PC-3 (cell line): ENCODE data around the gene CHODL. TPM values are rescaled to one million over a fixed set of nuclear protein-coding genes. Genes with fewer than 3 reads are reported as not detected.
A peak's percentile ranks its signal among the peaks of the same experiment; 100 is the strongest.

Source experiments
- ATAC-seq: fragments of 200-7000 bp; cut with Tn5 transposase; 2 replicates; pipeline ENCODE4 v1.9.1; 2020; ENCODE audit warnings: mild to moderate bottlenecking, moderate library complexity
- Bru-seq: library from RNA; stranded (reverse); fragments of 400-500 nt; gene quantifications from one replicate; lab custom pipeline; 2021; lab: Mats Ljungman, UMichigan
- BruChase-seq, 2 experiments: library from RNA; stranded (reverse); fragments of 400-500 nt; gene quantifications; one replicate each; lab custom pipeline; 2021; lab: Mats Ljungman, UMichigan
- BruUV-seq: library from RNA; stranded (reverse); fragments of 400-500 nt; replicated peaks from 2 replicates; lab custom pipeline; 2021; lab: Mats Ljungman, UMichigan
- CTCF ChIA-PET: fragments of 300-600 bp; sonication (Branson Sonifier 250); formaldehyde crosslinking; loops from one replicate; lab custom pipeline; 2022; ENCODE audit warnings: antibody characterized with exemption; lab: Charles Lee
- POLR2A ChIA-PET: fragments of 300-600 bp; sonication (Branson Sonifier 250); formaldehyde crosslinking; loops from one replicate; lab custom pipeline; 2022; ENCODE audit warnings: antibody characterized with exemption; ENCODE audit not compliant: unreplicated experiment; lab: Charles Lee
- DNase-seq: peaks from one replicate; pipeline ENCODE4 v3.0.0-alpha.2; 2015
- H2AFZ ChIP-seq: fragments of 300-600 bp; sonication (generic); 2 replicates; pipeline ENCODE4 v1.6.0; 2016; ENCODE audit warnings: antibody characterized with exemption, low read length
- H3F3A ChIP-seq: fragments of 300-600 bp; sonication (generic); one replicate; pipeline ENCODE4 v1.6.0; 2017; ENCODE audit warnings: antibody characterized with exemption, low read length, control low read depth, mild to moderate bottlenecking; ENCODE audit not compliant: unreplicated experiment
- H3K27ac ChIP-seq: fragments of 300-600 bp; sonication (generic); 2 replicates; pipeline ENCODE4 v1.5.1; 2016; ENCODE audit warnings: mild to moderate bottlenecking, low read length
- H3K27me3 ChIP-seq: fragments of 300-600 bp; sonication (generic); 2 replicates; pipeline ENCODE4 v1.6.1; 2016; ENCODE audit warnings: low read length, mixed read lengths
- H3K36me3 ChIP-seq: fragments of 300-600 bp; sonication (generic); 2 replicates; pipeline ENCODE4 v1.6.1; 2016; ENCODE audit warnings: low read depth, mixed run types, low read length, mixed read lengths
- H3K4me1 ChIP-seq: fragments of 300-600 bp; sonication (generic); 2 replicates; pipeline ENCODE4 v1.5.1; 2016; ENCODE audit warnings: low read length; ENCODE audit not compliant: insufficient read depth
- H3K4me2 ChIP-seq: fragments of 300-600 bp; sonication (generic); 2 replicates; pipeline ENCODE4 v1.6.0; 2016; ENCODE audit warnings: low read length
- H3K4me3 ChIP-seq: fragments of 300-600 bp; sonication (generic); 2 replicates; pipeline ENCODE4 v1.5.1; 2016; ENCODE audit warnings: mild to moderate bottlenecking, low read length, mixed read lengths
- H3K79me2 ChIP-seq: fragments of 300-600 bp; sonication (generic); 2 replicates; pipeline ENCODE4 v1.6.1; 2017; ENCODE audit warnings: low read length, mixed read lengths
- H3K9ac ChIP-seq: fragments of 300-600 bp; sonication (generic); 2 replicates; pipeline ENCODE4 v1.6.0; 2016; ENCODE audit warnings: mild to moderate bottlenecking, low read length
- H3K9me2 ChIP-seq: fragments of 300-600 bp; sonication (generic); replicated peaks from 2 replicates; pipeline ENCODE4 v1.6.1; 2016; ENCODE audit warnings: mixed run types, low read length, mixed read lengths
- H3K9me3 ChIP-seq: fragments of 300-600 bp; sonication (generic); 2 replicates; pipeline ENCODE4 v1.6.1; 2016; ENCODE audit warnings: low read length, mixed read lengths
- H4K20me1 ChIP-seq: fragments of 300-600 bp; sonication (generic); 2 replicates; pipeline ENCODE4 v1.6.1; 2016; ENCODE audit warnings: low read length, mixed read lengths
- CTCF ChIP-seq: fragments of 300-600 bp; sonication (generic); conservative IDR thresholded peaks from 2 replicates; pipeline ENCODE4 v1.5.1; 2017; ENCODE audit warnings: antibody characterized with exemption, low read depth, mild to moderate bottlenecking, low read length
- EZH2 ChIP-seq: fragments of 300-600 bp; sonication (generic); IDR thresholded peaks from one replicate; pipeline ENCODE4 v1.6.1; 2017; ENCODE audit warnings: antibody characterized with exemption, mild to moderate bottlenecking, low read length; ENCODE audit not compliant: unreplicated experiment
- EZH2phosphoT487 ChIP-seq: fragments of 300-600 bp; sonication (generic); IDR thresholded peaks from 2 replicates; pipeline ENCODE4 v1.6.1; 2018; ENCODE audit warnings: mild to moderate bottlenecking, antibody characterized with exemption, low read length, borderline replicate concordance
- intact Hi-C: fragments of 100-400 bp; cut with micrococcal nuclease; formaldehyde crosslinking; loops from 2 replicates; pipeline ENCODE4 v1.9.0; 2023
- long read RNA-seq: library from polyadenylated mRNA; unstranded; transcript quantifications from one replicate; pipeline ENCODE4 v2.0.0, GENCODE V29; 2021; ENCODE audit not compliant: unreplicated experiment
- total RNA-seq: library from RNA; depleted of rRNA; stranded (reverse); fragments of >200 nt; gene quantifications from 2 replicates; pipeline ENCODE4 v1.2.3, GENCODE V29; 2014; rRNA removed

Gene CHODL
- total RNA-seq (not detected in 2 replicates), Bru-seq, nascent RNA (percentile 1 among the genes with signal in this experiment), BruChase-seq, experiment 1, labeled RNA remaining after a 6-hour chase (percentile 5 among the genes with signal in this experiment), BruChase-seq, experiment 2, labeled RNA remaining after a 2-hour chase (percentile 7 among the genes with signal in this experiment)
- long read RNA-seq, result 0 reads

GRCh38 chr21:18244671-18245463 lies at the start of gene CHODL:
Gene CHODL (plus strand): TSS chr21:18244833. CDS start chr21:18245224, 391 bp downstream.
- Histone ChIP-seq H3K9ac (no peak within 1 kb of the TSS), H3K4me2 (no peak within 1 kb of the TSS)
- intact Hi-C loops, result no loop called here

GRCh38 chr21:18204931-18205330 lies 39.7 kb upstream of the CHODL start:
- H4K20me1 ChIP-seq, result no peaks in the 10 kb centered on the region
- CTCF ChIA-PET, result no interaction called here
- no peak overlapping the region for H2AFZ ChIP-seq
- BruUV-seq, result no TSS peak
- no peaks in the 10 kb centered on the region for H3K4me1 ChIP-seq
- ATAC-seq (no peak), DNase-seq (no peak)
- no peaks in the 10 kb centered on the region for H3K9me3 ChIP-seq
- intact Hi-C loops, result no loop called here
- no peaks in the 10 kb centered on the region for H3K79me2 ChIP-seq
- TF ChIP-seq EZH2phosphoT487, result no peak
- no peak for TF ChIP-seq EZH2
- TF ChIP-seq CTCF, result no peak
- no peaks in the 10 kb centered on the region for H3F3A ChIP-seq
- no peaks in the 10 kb centered on the region for H3K36me3 ChIP-seq
- H3K27ac ChIP-seq, result no peak overlapping the region
- H3K9me2 ChIP-seq, result no peaks in the 10 kb centered on the region
- H3K4me3 ChIP-seq, result no peak overlapping the region
- no peak overlapping the region for H3K9ac ChIP-seq
- no peaks in the 10 kb centered on the region for H3K27me3 ChIP-seq
- no peak overlapping the region for H3K4me2 ChIP-seq
- POLR2A ChIA-PET, result no interaction called here

More at GRCh38 chr21:18244671-18245463, at the start of gene CHODL:
- DNase-seq (no peak), ATAC-seq (no peak)
- Histone ChIP-seq H3K9me2 (no peaks in the 10 kb centered on the region), H4K20me1 (no peaks in the 10 kb centered on the region), H3K4me1 (no peaks in the 10 kb centered on the region), H2AFZ (no peak within 1 kb of the TSS), H3K4me3 (no peak within 1 kb of the TSS), H3K27ac (no peak within 1 kb of the TSS), H3F3A (no peaks in the 10 kb centered on the region), H3K27me3 (peaks cover 23% of the 10 kb centered on the region), H3K36me3 (no peaks in the 10 kb centered on the region), H3K79me2 (no peaks in the 10 kb centered on the region), H3K9me3 (peaks cover 7% of the 10 kb centered on the region; the same call in 1 of the 2 replicates)
- POLR2A ChIA-PET, result no interaction called here
- no peak for TF ChIP-seq CTCF
- TF ChIP-seq EZH2phosphoT487, result no peak
- CTCF ChIA-PET, result no interaction called here
- no TSS peak for BruUV-seq

- BruUV-seq, result no TSS peak
- no peaks in the 10 kb centered on the region for H3K27me3 ChIP-seq
- no peak overlapping the region for H3K9ac ChIP-seq
- POLR2A ChIA-PET, result no interaction called here
- no peak overlapping the region for H3K4me3 ChIP-seq
- no peaks in the 10 kb centered on the region for H3F3A ChIP-seq
- ATAC-seq (no peak), DNase-seq (no peak)
- intact Hi-C loops, result no loop called here
- H2AFZ ChIP-seq, result no peak overlapping the region
- H3K4me1 ChIP-seq, result no peaks in the 10 kb centered on the region
- CTCF ChIA-PET, result no interaction called here
- H3K9me3 ChIP-seq, result peaks cover 23% of the 10 kb centered on the region; the same call in 1 of the 2 replicates
- no peaks in the 10 kb centered on the region for H4K20me1 ChIP-seq
- H3K36me3 ChIP-seq, result no peaks in the 10 kb centered on the region
- TF ChIP-seq EZH2phosphoT487, result no peak
- TF ChIP-seq EZH2, result no peak
- no peak for TF ChIP-seq CTCF
- no peaks in the 10 kb centered on the region for H3K9me2 ChIP-seq
- H3K4me2 ChIP-seq, result no peak overlapping the region
- H3K27ac ChIP-seq, result no peak overlapping the region
- no peaks in the 10 kb centered on the region for H3K79me2 ChIP-seq
Measured at GRCh38 chr21:18218331-18218730, 26.3 kb upstream of the CHODL start.
